IPS DF 6.9 (cell line): ENCODE measurements around the gene FALEC.

Experiments used
- DNase-seq: peaks from one replicate; pipeline ENCODE4 v3.0.0-alpha.2; 2013; ENCODE audit warnings: low read depth, low spot score
- H3K27ac ChIP-seq: one replicate; pipeline ENCODE4 v1.5.1; 2013; ENCODE audit warnings: low read length, control low read depth
- H3K27me3 ChIP-seq: 2 replicates; pipeline ENCODE4 v1.6.1; 2013; ENCODE audit warnings: mild to moderate bottlenecking, low read length; ENCODE audit not compliant: control insufficient read depth, insufficient read depth
- H3K36me3 ChIP-seq: 2 replicates; pipeline ENCODE4 v1.6.1; 2013; ENCODE audit warnings: low read length; ENCODE audit not compliant: control insufficient read depth, insufficient read depth
- H3K4me1 ChIP-seq: 2 replicates; pipeline ENCODE4 v1.6.1; 2013; ENCODE audit warnings: low read length; ENCODE audit not compliant: control insufficient read depth, insufficient read depth
- H3K4me3 ChIP-seq: 2 replicates; pipeline ENCODE4 v1.5.1; 2013; ENCODE audit warnings: mild to moderate bottlenecking, low read length
- H3K9me3 ChIP-seq: 2 replicates; pipeline ENCODE4 v1.6.1; 2013; ENCODE audit warnings: low read length, inconsistent platforms; ENCODE audit not compliant: control insufficient read depth, insufficient read depth
- WGBS: extraction: QIAGEN DNeasy Blood & Tissue Kit; methylation state at CpG from one replicate; pipeline ENCODE4 v1.1.7; 2013; ENCODE audit warnings: mixed read lengths, missing lambda C conversion rate; ENCODE audit not compliant: insufficient read length, insufficient coverage; 5-methylcytosine and 5-hydroxymethylcytosine counted together

FALEC gene

GRCh38 chr1:150552128-150552910 is 36.8 kb downstream of the FALEC start:
- Histone ChIP-seq H3K27me3 (peaks cover 3% of the 10 kb centered on the region; the same call in 1 of the 2 replicates), H3K4me1 (peaks cover 8% of the 10 kb centered on the region), H3K4me3 (no peak overlapping the region), H3K36me3 (no peaks in the 10 kb centered on the region), H3K27ac (no peak overlapping the region), H3K9me3 (no peaks in the 10 kb centered on the region)
- DNase-seq: no peak
- WGBS: no CpG with 5 or more reads among the region's 13 CpGs

GRCh38 chr1:150552911-150553289 is 37.3 kb downstream of the FALEC start:
- H3K9me3 ChIP-seq: no peaks in the 10 kb centered on the region
- WGBS: no CpG with 5 or more reads among the region's 12 CpGs
- H3K36me3 ChIP-seq: no peaks in the 10 kb centered on the region
- H3K27me3 ChIP-seq: peaks cover 3% of the 10 kb centered on the region; the same call in 1 of the 2 replicates
- peaks cover 8% of the 10 kb centered on the region for H3K4me1 ChIP-seq
- H3K27ac ChIP-seq: no peak overlapping the region
- no peak for DNase-seq
- H3K4me3 ChIP-seq: no peak overlapping the region

DNA sequence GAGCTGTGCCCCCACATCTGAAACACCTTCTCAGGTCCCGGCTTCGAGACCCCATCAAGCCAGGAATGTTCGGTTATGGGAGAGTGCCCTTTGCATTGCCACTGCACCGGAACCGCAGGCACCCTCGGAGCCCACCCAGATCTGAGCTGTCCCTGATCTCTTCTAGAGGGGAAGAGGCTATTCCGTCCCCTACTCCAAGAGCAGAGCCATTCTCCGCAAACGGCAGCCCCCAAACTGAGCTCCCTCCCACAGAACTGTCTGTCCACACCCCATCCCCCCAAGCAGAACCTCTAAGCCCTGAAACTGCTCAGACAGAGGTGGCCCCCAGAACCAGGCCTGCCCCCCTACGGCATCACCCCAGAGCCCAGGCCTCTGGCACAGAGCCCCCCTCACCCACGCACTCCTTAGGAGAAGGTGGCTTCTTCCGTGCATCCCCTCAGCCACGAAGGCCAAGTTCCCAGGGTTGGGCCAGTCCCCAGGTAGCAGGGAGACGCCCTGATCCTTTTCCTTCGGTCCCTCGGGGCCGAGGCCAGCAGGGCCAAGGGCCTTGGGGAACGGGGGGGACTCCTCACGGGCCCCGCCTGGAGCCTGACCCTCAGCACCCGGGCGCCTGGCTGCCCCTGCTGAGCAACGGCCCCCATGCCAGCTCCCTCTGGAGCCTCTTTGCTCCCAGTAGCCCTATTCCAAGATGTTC is 38.0 kb downstream of the FALEC start:
- WGBS: no CpG with 5 or more reads among the region's 23 CpGs
- Histone ChIP-seq H3K4me1 (peaks cover 8% of the 10 kb centered on the region), H3K36me3 (no peaks in the 10 kb centered on the region), H3K9me3 (no peaks in the 10 kb centered on the region), H3K27ac (no peak overlapping the region), H3K27me3 (peaks cover 1% of the 10 kb centered on the region; the same call in 1 of the 2 replicates), H3K4me3 (no peak overlapping the region)
- no peak for DNase-seq

DNA sequence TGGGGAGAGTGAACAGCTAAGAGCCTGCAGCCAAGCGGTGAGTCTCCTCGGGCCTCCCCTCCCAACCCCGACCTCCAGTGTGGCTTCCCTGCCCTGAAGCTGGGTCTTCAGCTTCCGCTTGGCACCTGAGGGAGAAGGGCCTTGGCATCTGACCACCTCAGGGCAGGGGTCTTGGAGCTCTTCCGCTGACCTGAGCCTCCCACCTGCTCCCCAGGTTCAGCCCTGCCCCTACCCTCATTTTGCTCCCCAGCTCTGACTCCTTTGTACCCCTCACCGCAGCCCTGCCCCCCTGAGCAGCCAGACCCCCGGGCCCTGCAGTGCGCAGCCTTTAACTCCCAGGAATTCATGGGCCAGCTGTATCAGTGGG is 38.5 kb downstream of the FALEC start:
- peaks cover 8% of the 10 kb centered on the region for H3K4me1 ChIP-seq
- no peaks in the 10 kb centered on the region for H3K9me3 ChIP-seq
- no CpG with 5 or more reads among the region's 8 CpGs for WGBS
- DNase-seq: no peak
- H3K27ac ChIP-seq: no peak overlapping the region
- H3K36me3 ChIP-seq: no peaks in the 10 kb centered on the region
- no peak overlapping the region for H3K4me3 ChIP-seq
- no peaks in the 10 kb centered on the region for H3K27me3 ChIP-seq

DNA sequence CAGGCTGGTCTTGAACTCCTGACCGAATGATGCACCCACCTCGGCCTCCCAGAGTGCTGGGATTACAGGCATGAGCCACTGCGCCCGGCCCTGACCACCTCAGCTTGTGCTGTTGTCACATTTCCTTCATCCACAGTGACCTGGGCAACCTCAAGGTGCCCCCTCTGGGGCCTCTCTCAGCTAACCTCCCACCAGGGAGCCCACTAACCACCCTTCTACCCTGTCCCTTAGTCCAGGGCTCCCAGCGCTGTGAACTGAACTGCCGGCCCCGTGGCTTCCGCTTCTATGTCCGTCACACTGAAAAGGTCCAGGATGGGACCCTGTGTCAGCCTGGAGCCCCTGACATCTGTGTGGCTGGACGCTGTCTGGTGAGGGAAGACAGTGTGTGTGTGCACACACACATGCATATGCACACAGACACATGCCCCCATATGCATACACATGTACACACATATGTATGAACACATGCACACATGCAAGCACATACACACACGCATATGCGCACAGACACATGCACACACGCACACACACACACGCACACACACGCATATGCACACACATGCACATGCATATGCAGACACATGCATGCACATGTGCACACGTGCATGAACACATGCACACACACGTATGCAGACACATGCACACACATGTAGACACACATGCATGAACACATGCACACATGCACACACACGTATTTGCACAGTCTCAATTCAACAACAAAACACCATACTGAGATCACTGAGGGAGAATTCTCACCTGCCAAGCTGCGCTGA is 39.8 kb downstream of the FALEC start:
- no peak overlapping the region for H3K4me3 ChIP-seq
- no peaks in the 10 kb centered on the region for H3K36me3 ChIP-seq
- no peaks in the 10 kb centered on the region for H3K9me3 ChIP-seq
- DNase-seq: no peak
- WGBS: no CpG with 5 or more reads among the region's 19 CpGs
- H3K4me1 ChIP-seq: peaks cover 10% of the 10 kb centered on the region
- H3K27ac ChIP-seq: no peak overlapping the region
- H3K27me3 ChIP-seq: no peaks in the 10 kb centered on the region

GRCh38 chr1:150555971-150556865 is 40.7 kb downstream of the FALEC start:
- no CpG with 5 or more reads among the region's 26 CpGs for WGBS

GRCh38 chr1:150557065-150557600 is 41.6 kb downstream of the FALEC start:
- H3K4me3 ChIP-seq: no peak overlapping the region
- H3K4me1 ChIP-seq: peaks cover 8% of the 10 kb centered on the region
- H3K36me3 ChIP-seq: no peaks in the 10 kb centered on the region
- WGBS: no CpG with 5 or more reads among the region's 26 CpGs
- no peaks in the 10 kb centered on the region for H3K9me3 ChIP-seq
- DNase-seq: no peak
- no peak overlapping the region for H3K27ac ChIP-seq
- no peaks in the 10 kb centered on the region for H3K27me3 ChIP-seq

More at GRCh38 chr1:150555971-150556865, 40.7 kb downstream of the FALEC start:
- peaks cover 11% of the 10 kb centered on the region for H3K4me1 ChIP-seq
- H3K9me3 ChIP-seq: no peaks in the 10 kb centered on the region
- DNase-seq: no peak
- no peak overlapping the region for H3K4me3 ChIP-seq
- H3K27ac ChIP-seq: no peak overlapping the region
- no peaks in the 10 kb centered on the region for H3K27me3 ChIP-seq
- no peaks in the 10 kb centered on the region for H3K36me3 ChIP-seq

DNA sequence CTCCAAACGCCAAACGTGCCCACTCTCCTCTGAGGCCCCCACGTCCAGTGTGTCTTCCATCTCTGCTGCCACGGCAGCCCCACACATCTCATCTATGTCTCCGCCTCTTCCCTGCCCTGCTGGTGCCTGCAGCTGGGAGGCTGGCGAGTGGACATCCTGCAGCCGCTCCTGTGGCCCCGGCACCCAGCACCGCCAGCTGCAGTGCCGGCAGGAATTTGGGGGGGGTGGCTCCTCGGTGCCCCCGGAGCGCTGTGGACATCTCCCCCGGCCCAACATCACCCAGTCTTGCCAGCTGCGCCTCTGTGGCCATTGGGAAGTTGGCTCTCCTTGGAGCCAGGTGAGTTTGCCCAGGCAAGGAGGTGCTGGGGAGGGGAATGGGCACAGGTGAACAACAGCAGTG is 42.3 kb downstream of the FALEC start:
- DNase-seq: no peak
- WGBS: no CpG with 5 or more reads among the region's 15 CpGs
- no peaks in the 10 kb centered on the region for H3K9me3 ChIP-seq
- H3K36me3 ChIP-seq: no peaks in the 10 kb centered on the region
- no peaks in the 10 kb centered on the region for H3K27me3 ChIP-seq
- no peak overlapping the region for H3K27ac ChIP-seq
- no peak overlapping the region for H3K4me3 ChIP-seq
- H3K4me1 ChIP-seq: peaks cover 7% of the 10 kb centered on the region; the same call in 1 of the 2 replicates

- Histone ChIP-seq H3K4me1 (peaks cover 7% of the 10 kb centered on the region; the same call in 1 of the 2 replicates), H3K4me3 (no peak overlapping the region), H3K27me3 (no peaks in the 10 kb centered on the region), H3K9me3 (no peaks in the 10 kb centered on the region), H3K27ac (no peak overlapping the region), H3K36me3 (no peaks in the 10 kb centered on the region)
- DNase-seq: no peak
- no CpG with 5 or more reads among the region's 15 CpGs for WGBS
These were observed 42.8 kb downstream of the FALEC start for GRCh38 chr1:150558303-150558704.
